ENCODE measurements around the gene N4BP2L2.

N4BP2L2 gene

GRCh38 chr13:32528358-32528757 is 10.2 kb downstream of the N4BP2L2 start:
- DNase-seq, result no peak

- DNase-seq, result no peak
These were observed 11.4 kb downstream of the N4BP2L2 start for GRCh38 chr13:32527151-32527550.

GRCh38 chr13:32525766-32526165 is 12.8 kb downstream of the N4BP2L2 start:
- no peak for DNase-seq

GRCh38 chr13:32515246-32515645 is 23.3 kb downstream of the N4BP2L2 start:
- DNase-seq, result no peak

- DNase-seq, result no peak
These were observed 27.1 kb downstream of the N4BP2L2 start for GRCh38 chr13:32511482-32511881.

- DNase-seq, result no peak
These were observed 33.7 kb downstream of the N4BP2L2 start for GRCh38 chr13:32504876-32505275.

- no peak for DNase-seq
These were observed 34.3 kb downstream of the N4BP2L2 start for GRCh38 chr13:32504263-32504662.

- no peak for DNase-seq
These were observed 34.9 kb downstream of the N4BP2L2 start for GRCh38 chr13:32503727-32504126.

- no peak for DNase-seq
These were observed 37.5 kb downstream of the N4BP2L2 start for GRCh38 chr13:32501064-32501463.

- DNase-seq, result no peak
These were observed 38.9 kb downstream of the N4BP2L2 start for GRCh38 chr13:32499538-32500210.

- DNase-seq, result no peak
These were observed 41.0 kb downstream of the N4BP2L2 start for GRCh38 chr13:32497589-32497988.

GRCh38 chr13:32496599-32497160 is 41.9 kb downstream of the N4BP2L2 start:
- no peak for DNase-seq

GRCh38 chr13:32495841-32496240 is 42.8 kb downstream of the N4BP2L2 start:
- DNase-seq, result no peak

GRCh38 chr13:32495429-32495828 is 43.2 kb downstream of the N4BP2L2 start:
- no peak for DNase-seq

- DNase-seq, result no peak
These were observed 47.6 kb downstream of the N4BP2L2 start for GRCh38 chr13:32491028-32491427.

- no peak for DNase-seq
These were observed 61.7 kb downstream of the N4BP2L2 start for GRCh38 chr13:32476892-32477291.

- DNase-seq, result no peak
These were observed 62.4 kb downstream of the N4BP2L2 start for GRCh38 chr13:32476021-32476731.

- no peak for DNase-seq
These were observed 63.4 kb downstream of the N4BP2L2 start for GRCh38 chr13:32474999-32475792.

GRCh38 chr13:32473650-32474049 is 64.9 kb downstream of the N4BP2L2 start:
- DNase-seq, result no peak

GRCh38 chr13:32472194-32472621 is 66.4 kb downstream of the N4BP2L2 start:
- DNase-seq, result no peak

GRCh38 chr13:32471187-32471922 is 67.2 kb downstream of the N4BP2L2 start:
- no peak for DNase-seq

GRCh38 chr13:32468502-32469142 is 70.0 kb downstream of the N4BP2L2 start:
- no peak for DNase-seq
